H1 (cell line): ENCODE results near the gene OLIG2. TPM values are rescaled to one million over a fixed set of nuclear protein-coding genes. Genes with fewer than 3 reads are reported as not detected.

Experiments used
- ATF3 ChIP-seq: IDR thresholded peaks from 2 replicates; pipeline ENCODE4 v1.6.1; 2011; ENCODE audit warnings: low read depth, mild to moderate bottlenecking, low read length; ENCODE audit not compliant: insufficient read depth
- CBX5 ChIP-seq: fragments of 300-800, 300-1000 bp; sonication (generic); IDR thresholded peaks from 2 replicates; pipeline ENCODE4 v1.7.1; 2016; ENCODE audit warnings: antibody characterized with exemption, low read length, low read depth
- CBX8 ChIP-seq: fragments of 300-800, 300-1000 bp; sonication (generic); IDR thresholded peaks from 2 replicates; pipeline ENCODE4 v1.7.1; 2016; ENCODE audit warnings: low read depth, low read length, borderline replicate concordance
- JUN ChIP-seq: IDR thresholded peaks from 2 replicates; pipeline ENCODE4 v1.6.1; 2011; ENCODE audit warnings: low read depth, mild to moderate bottlenecking, improper control_type of control experiment, low read length
- NANOG ChIP-seq: IDR thresholded peaks from 2 replicates; pipeline ENCODE4 v1.6.1; 2011; ENCODE audit warnings: low read length, low read depth, mild to moderate bottlenecking, inconsistent platforms; ENCODE audit not compliant: insufficient read depth, poor library complexity, severe bottlenecking
- RNF2 ChIP-seq: fragments of 200-900, 300-1000 bp; sonication (generic); IDR thresholded peaks from 2 replicates; pipeline ENCODE4 v1.7.1; 2016; ENCODE audit warnings: borderline replicate concordance, low read depth, mild to moderate bottlenecking, antibody characterized with exemption, low read length; ENCODE audit not compliant: poor library complexity, severe bottlenecking; ENCODE audit errors: missing control alignments
- SAP30 ChIP-seq: fragments of 300-600 bp; sonication (generic); IDR thresholded peaks from 2 replicates; pipeline ENCODE4 v1.7.1; 2012; ENCODE audit warnings: low read length, moderate library complexity, mild to moderate bottlenecking, inconsistent platforms; ENCODE audit not compliant: insufficient read depth, insufficient replicate concordance
- SP2 ChIP-seq: IDR thresholded peaks from 2 replicates; pipeline ENCODE4 v1.6.1; 2012; ENCODE audit warnings: mild to moderate bottlenecking, low read length, inconsistent platforms
- TCF12 ChIP-seq: IDR thresholded peaks from 2 replicates; pipeline ENCODE4 v1.6.1; 2011; ENCODE audit warnings: low read depth, mild to moderate bottlenecking, low read length
- ZNF274 ChIP-seq: IDR thresholded peaks from 2 replicates; pipeline ENCODE4 v1.7.0; 2012; ENCODE audit warnings: low read length, borderline replicate concordance; ENCODE audit errors: extremely low read depth
- polyA plus RNA-seq, 7 experiments: library from polyadenylated mRNA; depleted of rRNA in 3 of 7; stranded (reverse) in 5 of 7; unstranded in 2 of 7; fragments of >200 nt in 5 of 7; fragments of 200-250 nt in 2 of 7; gene quantifications; 1 replicate in 5 of 7; 2 replicates in 1 of 7; 4 replicates in 1 of 7; pipeline versions ENCODE4 v1.2.1 to v1.2.3, GENCODE V29; 2011 to 2013; ENCODE audit warnings: missing spikeins in 2 of 7, mixed read lengths in 2 of 7
- total RNA-seq: library from RNA; stranded (reverse); fragmentation: NEBNext Ultra II Directional; extraction: Animal tissue kit (Norgen Biotek cat#: 25700); gene quantifications from 2 replicates; pipeline ENCODE4 v1.2.1, GENCODE V29; 2021
- TF ChIP-seq, protein P1 (sequence below): fragments of 300-600 bp; sonication (generic); IDR thresholded peaks from 2 replicates; pipeline ENCODE4 v1.7.1; 2012; ENCODE audit warnings: low read length, moderate library complexity, mild to moderate bottlenecking, inconsistent platforms; ENCODE audit not compliant: insufficient replicate concordance

The OLIG2 gene
- total and polyA plus RNA-seq, 2 of the 8 experiments (the other 6 are each of a cell fraction or from before 2014, with no cell fraction given), result 0.79 TPM; not detected in 1

- TF ChIP-seq, protein P1, sequence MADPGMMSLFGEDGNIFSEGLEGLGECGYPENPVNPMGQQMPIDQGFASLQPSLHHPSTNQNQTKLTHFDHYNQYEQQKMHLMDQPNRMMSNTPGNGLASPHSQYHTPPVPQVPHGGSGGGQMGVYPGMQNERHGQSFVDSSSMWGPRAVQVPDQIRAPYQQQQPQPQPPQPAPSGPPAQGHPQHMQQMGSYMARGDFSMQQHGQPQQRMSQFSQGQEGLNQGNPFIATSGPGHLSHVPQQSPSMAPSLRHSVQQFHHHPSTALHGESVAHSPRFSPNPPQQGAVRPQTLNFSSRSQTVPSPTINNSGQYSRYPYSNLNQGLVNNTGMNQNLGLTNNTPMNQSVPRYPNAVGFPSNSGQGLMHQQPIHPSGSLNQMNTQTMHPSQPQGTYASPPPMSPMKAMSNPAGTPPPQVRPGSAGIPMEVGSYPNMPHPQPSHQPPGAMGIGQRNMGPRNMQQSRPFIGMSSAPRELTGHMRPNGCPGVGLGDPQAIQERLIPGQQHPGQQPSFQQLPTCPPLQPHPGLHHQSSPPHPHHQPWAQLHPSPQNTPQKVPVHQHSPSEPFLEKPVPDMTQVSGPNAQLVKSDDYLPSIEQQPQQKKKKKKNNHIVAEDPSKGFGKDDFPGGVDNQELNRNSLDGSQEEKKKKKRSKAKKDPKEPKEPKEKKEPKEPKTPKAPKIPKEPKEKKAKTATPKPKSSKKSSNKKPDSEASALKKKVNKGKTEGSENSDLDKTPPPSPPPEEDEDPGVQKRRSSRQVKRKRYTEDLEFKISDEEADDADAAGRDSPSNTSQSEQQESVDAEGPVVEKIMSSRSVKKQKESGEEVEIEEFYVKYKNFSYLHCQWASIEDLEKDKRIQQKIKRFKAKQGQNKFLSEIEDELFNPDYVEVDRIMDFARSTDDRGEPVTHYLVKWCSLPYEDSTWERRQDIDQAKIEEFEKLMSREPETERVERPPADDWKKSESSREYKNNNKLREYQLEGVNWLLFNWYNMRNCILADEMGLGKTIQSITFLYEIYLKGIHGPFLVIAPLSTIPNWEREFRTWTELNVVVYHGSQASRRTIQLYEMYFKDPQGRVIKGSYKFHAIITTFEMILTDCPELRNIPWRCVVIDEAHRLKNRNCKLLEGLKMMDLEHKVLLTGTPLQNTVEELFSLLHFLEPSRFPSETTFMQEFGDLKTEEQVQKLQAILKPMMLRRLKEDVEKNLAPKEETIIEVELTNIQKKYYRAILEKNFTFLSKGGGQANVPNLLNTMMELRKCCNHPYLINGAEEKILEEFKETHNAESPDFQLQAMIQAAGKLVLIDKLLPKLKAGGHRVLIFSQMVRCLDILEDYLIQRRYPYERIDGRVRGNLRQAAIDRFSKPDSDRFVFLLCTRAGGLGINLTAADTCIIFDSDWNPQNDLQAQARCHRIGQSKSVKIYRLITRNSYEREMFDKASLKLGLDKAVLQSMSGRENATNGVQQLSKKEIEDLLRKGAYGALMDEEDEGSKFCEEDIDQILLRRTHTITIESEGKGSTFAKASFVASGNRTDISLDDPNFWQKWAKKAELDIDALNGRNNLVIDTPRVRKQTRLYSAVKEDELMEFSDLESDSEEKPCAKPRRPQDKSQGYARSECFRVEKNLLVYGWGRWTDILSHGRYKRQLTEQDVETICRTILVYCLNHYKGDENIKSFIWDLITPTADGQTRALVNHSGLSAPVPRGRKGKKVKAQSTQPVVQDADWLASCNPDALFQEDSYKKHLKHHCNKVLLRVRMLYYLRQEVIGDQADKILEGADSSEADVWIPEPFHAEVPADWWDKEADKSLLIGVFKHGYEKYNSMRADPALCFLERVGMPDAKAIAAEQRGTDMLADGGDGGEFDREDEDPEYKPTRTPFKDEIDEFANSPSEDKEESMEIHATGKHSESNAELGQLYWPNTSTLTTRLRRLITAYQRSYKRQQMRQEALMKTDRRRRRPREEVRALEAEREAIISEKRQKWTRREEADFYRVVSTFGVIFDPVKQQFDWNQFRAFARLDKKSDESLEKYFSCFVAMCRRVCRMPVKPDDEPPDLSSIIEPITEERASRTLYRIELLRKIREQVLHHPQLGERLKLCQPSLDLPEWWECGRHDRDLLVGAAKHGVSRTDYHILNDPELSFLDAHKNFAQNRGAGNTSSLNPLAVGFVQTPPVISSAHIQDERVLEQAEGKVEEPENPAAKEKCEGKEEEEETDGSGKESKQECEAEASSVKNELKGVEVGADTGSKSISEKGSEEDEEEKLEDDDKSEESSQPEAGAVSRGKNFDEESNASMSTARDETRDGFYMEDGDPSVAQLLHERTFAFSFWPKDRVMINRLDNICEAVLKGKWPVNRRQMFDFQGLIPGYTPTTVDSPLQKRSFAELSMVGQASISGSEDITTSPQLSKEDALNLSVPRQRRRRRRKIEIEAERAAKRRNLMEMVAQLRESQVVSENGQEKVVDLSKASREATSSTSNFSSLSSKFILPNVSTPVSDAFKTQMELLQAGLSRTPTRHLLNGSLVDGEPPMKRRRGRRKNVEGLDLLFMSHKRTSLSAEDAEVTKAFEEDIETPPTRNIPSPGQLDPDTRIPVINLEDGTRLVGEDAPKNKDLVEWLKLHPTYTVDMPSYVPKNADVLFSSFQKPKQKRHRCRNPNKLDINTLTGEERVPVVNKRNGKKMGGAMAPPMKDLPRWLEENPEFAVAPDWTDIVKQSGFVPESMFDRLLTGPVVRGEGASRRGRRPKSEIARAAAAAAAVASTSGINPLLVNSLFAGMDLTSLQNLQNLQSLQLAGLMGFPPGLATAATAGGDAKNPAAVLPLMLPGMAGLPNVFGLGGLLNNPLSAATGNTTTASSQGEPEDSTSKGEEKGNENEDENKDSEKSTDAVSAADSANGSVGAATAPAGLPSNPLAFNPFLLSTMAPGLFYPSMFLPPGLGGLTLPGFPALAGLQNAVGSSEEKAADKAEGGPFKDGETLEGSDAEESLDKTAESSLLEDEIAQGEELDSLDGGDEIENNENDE, result no peak
- TF ChIP-seq CBX5 (no peak), SP2 (no peak), CBX8 (no peak), SAP30 (no peak), NANOG (no peak), JUN (no peak), RNF2 (no peak), ATF3 (no peak), TCF12 (no peak), ZNF274 (no peak)
Measured at GRCh38 chr21:33058527-33058926, 32.8 kb downstream of the OLIG2 start (continued).
